ENCODE results near the gene COL8A2.
A peak's percentile ranks its signal among the peaks of the same experiment; 100 is the strongest.

The COL8A2 gene

DNA sequence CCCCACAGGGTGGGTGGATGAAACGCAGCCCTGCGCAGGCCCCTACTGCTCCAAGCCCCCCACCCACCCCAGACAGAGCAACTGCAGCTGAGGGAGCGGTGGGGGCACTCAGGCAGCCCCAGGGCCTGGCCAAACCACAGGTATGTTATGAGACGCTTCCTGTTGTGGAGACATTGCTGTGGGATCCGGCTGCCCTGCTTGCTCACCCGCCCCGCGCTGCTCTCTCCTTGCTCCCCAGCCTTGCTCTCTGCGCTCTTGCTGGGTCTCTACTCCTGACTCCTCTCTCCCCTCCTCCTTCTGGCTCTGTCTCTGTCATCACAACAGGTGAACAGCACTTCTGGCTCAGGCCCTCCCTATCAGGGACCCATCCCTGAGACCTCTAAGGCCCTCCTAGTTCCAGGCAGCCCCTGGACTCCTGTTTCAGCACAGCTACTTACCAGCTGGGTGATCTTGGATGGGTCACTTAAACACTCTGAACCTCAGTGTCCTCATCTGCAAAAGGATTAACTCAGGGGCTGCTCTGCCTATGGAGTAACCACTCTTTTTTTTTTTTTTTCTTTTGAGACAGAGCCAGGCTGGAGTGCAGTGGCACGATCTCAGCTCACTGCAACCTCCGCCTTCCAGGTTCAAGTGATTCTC is 15.9 kb downstream of the COL8A2 start:
- peak; percentile 73 for DNase-seq

DNA sequence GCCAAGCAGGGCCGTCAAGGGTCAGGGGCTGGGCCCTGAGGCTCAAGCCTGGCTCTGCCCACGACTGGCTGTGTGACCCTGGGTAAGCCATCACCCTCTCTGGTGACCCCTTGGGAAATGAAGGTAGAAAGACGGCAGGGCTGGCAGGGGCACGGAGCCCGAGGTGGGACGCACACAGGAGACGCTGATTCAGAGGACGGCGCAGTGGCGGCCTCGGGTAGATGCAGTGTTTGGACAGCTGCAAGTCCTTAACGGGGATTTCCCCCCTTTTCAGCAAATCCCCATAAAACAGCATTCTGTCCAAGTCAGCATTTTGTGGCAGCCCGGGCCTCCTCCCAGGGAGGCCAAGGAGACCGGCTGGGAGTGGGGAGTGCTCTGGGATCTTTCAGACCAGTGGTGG is 16.7 kb downstream of the COL8A2 start:
- DNase-seq: no peak

DNA sequence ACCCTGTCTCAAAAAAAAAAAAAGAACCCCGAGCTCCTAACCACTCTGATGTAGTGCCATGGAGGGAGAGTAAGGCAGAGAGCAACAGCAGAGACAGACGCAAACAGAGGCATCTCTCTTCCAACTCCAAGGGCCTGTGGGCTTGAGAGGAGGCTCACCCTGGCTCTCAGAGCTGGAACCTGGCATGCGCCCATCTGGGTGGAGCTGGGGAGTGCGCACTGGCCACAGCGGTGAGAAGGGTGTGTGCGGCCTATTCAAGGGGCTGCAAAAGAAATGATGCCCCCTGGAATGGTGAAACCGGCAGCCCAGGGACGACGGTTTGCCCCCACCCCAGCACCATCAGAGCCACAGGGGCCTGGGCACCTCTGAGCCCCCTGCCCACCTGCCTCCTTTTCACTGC is 17.6 kb downstream of the COL8A2 start:
- DNase-seq: no peak

DNA sequence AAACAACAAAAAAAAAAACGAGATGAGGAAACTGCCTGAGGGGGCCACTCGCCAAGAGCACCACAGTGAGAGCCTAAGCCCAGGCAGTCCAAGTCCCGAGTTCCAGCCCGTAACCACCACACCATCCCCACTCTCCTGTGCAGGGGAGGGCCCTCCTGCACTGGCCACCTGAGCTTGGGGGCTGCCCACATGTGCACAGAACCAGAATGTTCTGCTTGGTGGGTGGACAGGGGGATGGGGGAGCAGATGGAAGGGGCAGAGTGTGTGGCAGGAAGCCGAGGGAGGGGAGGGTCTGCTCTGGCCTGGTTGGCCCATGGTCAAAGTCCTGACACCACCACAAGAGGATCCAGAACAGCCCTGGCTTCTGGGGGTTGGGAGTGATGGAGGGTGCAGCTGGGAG is 18.8 kb downstream of the COL8A2 start:
- no peak for DNase-seq

DNA sequence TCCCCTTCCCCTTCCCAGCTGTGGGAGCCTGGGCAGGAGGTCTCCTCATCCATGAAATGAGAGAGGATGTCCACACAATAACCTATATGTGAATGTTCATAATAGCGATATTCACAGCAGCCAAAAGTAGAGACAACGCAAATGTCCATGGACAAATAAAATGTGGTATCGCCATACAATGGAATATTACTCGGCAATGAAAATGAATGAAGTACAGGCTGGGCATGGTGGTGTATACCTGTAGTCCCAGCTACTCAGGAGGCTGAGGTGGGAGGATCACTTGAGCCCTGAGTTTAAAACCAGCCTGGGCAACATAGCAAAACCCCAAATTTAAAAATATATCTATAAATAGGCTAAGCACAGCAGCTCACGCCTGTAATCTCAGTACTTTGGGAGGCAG is 23.5 kb downstream of the COL8A2 start:
- no peak for DNase-seq

DNA sequence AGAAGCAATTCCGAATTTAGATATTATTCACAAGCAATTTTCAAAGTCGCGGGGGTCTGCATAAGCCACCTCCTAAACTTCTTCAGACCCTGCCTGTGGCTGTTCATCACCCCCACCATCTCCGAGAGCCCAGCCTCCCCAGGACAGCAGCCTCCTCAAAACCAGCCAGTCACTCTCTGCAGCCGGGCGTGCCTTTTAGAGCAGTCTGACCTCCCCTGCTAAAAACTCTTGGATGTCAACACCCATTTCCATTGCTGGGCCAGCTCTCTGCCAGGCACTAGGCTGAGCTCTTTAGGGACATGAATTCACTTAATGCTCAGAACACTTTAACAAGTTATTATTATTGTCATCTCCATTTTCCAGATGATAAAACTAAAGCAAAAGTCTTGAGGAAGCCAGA is 24.6 kb downstream of the COL8A2 start:
- no peak for DNase-seq

DNA sequence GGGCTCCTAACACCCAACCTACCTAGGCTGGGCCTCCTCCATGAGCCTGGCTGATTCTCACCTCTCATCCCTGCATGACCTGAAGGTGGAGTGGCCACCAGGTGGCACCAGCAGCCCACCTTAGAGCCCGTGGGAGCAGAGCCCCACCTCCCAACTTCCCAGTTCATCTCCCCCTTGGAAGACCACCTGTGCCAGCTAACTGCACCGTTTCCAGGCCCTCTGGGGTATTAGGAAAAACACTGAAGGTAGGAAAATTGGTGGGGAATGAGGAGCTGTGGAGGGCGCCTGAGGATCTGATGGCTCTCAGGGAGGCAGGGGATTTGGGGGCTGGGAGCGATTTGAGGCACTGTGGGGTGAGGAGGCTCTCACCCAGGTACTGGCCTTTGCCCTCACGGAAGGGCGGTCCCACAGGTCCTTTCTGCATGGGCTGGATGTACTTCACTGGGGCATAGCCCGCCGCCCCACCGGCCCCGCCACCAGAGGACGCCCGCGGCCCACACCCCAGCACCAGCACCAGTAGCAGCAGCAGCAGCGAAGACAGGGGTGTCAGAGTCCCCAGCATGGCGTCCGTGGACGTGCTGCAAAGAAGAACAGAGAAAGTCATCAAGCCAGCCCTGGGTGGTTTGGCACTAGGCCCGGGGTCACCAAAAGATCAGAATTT is 25.2 kb downstream of the COL8A2 start:
- DNase-seq: peak; percentile 85

DNA sequence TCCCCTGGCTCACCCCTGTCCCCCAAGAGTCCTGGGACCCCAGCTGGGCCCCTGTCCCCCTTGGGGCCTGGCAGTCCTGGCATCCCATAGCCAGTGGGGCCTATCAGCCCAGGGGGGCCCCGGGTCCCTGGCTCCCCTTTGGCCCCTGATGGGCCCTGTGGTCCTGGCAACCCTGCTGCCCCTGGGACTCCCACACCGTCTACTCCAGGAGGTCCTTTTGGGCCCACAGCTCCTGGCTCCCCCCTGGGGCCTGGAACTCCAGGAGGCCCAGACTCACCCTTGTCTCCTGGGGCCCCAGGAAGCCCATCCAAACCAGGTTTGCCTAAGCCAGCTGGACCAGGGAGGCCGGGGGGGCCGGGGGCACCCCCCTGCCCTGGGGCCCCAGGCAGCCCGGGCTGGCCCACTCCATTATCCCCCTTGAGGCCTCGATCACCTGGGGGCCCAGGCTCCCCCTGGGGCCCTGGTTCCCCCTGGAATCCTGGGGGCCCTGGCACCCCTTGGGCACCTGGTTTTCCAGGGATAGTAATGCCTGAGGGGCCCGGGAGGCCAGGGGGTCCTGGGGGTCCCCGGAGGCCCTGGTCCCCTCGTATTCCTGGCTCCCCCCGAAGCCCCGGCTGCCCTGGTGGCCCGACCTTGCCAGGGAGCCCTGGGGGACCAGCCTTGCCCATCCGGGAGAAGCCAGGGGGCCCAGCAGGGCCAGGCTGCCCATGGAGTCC is 26.2 kb downstream of the COL8A2 start:
- DNase-seq: no peak

DNA sequence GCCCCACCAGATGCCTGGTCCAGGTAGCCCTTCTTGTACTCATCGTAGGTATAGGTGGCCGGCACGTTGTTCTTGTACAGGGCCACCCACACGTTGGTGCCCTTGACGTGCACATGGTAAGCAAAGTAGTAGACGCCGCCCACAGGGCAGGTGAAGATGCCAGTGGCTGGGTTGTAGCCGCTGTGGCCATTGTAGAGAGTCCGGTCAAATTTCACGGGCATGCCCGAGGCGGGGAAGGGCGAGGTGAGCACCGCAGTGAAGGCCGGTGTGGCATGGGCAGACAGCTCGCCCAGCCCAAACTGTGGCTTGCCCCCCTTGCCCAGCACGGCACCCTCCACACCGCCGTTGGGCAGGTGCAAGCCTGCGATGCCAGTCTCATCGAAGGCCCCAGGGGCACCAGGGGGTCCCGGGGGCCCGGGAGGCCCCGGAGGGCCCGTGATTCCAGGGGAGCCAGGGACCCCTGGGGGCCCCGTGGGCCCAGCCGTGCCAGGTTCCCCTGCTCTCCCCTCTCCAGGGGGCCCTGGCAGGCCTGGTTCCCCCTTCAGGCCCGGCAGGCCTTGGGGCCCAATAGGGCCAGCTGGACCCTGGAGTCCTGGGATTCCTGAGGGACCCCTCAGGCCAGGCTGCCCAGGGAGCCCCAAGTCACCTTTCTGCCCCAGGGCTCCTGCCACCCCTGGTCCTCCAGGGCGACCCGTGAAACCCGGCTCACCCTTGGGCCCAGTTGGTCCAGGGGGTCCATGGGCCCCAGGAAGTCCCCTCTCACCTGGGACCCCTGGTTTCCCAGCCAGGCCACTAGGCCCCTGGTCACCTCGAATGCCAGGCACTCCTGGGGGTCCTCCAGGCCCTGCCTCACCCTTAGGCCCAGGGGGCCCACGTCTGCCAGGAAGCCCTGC is 27.1 kb downstream of the COL8A2 start:
- no peak for DNase-seq

DNA sequence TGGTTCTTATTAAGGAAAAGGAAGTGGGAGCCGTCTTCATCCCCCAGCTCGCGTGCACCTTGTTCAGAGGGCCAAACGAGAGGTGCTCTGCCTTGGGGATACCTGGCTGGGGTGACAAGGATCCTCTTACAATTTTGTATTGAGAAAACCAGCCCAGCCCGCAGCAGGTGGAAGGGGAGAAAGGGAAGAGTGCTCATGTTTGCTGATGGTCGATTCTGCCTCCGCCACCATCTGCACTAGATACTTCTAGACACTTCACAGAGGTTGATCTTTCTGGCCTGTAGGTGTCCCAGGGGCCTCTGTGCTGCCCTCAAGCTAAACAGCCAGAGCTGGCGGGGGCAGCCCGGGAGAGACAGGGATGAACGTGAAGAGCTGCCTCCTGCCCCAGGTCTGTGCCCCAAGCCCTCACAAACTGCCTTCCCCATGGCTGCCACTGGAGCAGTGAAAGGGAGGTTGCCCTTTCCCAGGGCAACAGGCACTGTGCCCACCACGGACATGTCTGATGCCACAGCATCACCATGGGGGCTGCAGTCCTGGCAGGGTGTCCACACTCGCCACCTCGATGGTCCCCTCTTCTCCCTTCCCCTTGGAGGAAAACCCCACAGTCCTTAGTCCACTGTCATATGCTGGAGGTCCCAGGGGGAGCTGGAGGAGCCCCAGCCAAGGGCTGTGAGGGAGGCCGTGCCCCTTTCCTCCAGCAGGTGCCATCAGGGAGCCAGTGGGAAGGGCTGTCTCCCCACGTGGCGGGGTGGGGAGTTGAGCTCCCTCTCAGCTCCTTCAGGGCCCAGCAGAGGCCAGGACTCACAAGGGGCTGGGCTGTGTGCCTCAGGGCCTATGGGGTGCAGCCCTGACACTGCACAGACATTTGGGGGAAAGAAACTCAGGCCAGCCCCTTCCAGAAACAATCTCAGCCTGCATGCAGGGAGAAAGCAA is 28.3 kb downstream of the COL8A2 start:
- no peak for DNase-seq

DNA sequence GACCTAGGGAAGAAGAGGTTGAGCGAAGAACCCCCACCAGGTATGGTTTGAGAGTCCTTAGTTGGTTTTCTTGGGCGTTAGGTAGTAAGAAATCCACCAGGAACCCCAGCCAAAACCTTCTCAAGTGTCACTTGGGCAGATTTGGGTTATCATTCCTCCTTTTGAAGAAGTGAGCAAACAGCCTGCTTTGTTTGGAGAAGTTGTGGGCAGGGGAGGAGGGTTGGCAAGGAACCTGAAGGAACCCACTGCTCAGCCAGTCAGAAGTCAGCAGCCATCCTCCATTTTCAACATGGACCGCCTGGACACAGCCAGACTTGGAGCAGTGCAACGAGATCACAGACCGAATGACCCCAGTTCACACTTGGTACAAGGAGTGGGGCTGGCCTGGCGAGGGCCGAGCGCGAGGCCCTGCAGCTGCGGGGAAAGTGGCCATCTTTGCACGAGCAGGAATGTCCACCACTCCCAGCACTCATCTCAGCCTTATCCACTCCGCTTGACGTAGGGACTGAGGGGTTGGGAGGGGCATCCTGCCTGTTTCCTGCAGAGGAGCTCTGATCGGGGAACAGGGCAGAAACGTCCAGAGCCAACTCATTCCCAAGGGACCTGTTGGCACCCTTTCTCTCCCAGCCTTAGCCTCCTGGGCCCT is 29.1 kb downstream of the COL8A2 start:
- DNase-seq: no peak

DNA sequence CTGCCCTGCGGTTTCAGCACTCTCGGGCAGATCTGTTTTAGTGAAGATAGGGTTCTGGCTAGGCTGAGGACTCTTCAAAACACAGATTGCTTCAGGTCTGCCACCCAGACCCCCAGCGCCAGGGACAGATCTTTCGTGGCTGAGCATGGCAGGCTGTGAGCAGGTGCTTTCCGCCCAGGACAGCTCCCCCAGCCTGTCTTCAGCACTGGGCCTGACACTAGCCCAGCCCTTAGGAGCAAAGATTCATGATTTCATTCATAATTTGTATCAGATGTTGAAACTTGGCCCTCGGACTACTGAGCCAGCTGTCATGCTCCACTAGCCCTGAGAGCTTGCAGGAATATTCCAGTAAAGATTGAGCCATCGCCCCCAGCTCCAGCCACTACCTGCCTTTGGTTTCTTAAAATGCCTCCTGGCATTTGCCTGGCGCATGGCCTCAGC is 30.4 kb downstream of the COL8A2 start:
- no peak for DNase-seq

DNA sequence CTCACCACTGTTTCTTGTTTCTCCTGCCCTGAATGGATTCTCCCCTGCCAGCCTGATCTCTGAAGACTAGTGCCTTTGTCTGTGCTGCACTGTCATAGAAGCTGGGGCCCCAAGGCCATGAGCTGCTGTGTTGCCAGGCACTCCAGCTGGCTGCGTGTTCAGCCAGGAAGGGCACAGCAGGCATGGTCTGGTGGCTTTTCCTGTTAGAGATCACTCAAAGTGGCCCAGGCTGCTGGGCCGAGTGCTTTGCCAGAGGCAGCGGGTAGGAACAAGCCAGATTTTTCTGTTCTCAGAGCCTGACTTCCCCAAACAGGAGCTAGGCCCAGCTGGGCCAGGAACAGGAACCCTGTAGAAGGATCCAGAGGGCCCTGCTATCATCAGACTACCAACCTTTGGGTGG is 31.1 kb downstream of the COL8A2 start:
- DNase-seq: no peak

DNA sequence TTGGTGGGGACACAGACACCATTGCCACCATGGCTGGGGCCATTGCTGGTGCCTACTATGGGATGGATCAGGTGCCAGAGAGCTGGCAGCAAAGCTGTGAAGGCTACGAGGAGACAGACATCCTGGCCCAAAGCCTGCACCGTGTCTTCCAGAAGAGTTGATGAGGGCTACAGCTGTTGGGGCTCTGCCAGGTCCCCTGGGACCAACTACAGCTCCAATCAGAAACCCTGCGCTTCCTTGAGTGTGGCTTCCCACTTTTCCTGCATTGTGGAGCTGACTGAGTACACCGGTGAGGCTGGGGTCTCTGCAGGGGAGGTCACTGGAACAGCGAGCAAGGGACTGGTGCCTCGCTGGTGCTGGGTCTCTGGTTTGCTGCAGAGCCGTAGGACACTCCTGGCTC is 31.8 kb downstream of the COL8A2 start:
- no peak for DNase-seq

DNA sequence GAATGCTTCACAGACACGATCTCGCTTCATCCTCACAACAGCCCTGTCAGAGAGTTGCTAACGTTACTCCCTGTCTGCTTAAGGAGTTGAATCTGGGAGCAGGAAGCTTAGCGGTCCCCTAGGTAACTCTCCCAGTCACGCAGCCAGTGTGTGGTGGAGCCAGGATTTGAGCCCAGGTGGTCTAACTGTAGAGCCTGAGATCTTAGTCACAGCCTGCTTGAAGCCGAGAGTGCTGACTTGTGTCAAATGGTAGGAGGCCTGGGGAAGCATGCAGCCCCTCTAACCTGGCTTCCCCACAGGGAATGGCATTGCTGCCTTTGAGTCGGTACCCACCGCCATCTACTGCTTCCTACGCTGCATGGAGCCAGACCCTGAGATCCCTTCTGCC is 32.2 kb downstream of the COL8A2 start:
- no peak for DNase-seq

DNA sequence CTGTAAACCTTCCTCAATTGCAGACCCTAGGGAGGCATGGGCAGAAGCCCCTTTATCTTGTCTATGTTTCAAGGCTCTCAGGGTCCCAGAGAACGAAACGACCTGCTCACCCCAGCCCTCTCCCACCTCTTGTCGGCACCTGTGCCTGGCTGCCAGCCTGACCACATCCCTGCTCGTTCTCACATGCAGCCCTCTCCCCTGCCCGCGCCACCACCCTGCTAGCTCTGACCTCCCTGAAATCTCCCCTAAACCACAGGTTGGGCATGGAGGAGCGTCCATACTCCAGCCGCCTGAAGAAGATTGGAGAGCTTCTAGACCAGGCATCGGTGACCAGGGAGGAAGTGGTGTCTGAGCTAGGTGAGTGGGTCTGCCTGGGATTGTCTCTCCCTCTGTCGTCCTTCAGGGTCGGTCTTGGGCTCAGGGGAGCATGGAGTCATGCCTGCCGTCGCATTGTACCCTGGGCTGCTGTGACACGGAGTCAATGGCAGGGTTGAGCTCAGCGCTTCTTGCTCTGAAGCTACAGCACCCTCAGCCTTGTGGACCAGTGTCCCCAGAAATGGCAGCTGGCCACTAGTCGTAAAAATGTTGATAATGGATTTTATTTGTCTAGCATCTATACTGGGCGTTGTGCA is 32.7 kb downstream of the COL8A2 start:
- no peak for DNase-seq

DNA sequence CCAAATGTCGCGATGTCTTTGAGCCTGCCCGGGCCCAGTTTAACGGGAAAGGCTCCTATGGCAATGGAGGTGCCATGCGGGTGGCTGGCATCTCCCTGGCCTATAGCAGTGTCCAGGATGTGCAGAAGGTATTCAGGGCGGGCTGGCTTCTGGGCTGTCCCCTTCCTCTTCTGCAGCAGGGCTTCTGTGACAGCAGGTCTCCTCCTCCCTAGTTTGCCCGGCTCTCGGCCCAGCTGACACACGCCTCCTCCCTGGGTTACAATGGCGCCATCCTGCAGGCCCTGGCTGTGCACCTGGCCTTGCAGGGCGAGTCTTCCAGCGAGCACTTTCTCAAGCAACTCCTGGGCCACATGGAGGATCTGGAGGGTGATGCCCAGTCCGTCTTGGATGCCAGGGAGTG is 33.3 kb downstream of the COL8A2 start:
- no peak for DNase-seq

DNA sequence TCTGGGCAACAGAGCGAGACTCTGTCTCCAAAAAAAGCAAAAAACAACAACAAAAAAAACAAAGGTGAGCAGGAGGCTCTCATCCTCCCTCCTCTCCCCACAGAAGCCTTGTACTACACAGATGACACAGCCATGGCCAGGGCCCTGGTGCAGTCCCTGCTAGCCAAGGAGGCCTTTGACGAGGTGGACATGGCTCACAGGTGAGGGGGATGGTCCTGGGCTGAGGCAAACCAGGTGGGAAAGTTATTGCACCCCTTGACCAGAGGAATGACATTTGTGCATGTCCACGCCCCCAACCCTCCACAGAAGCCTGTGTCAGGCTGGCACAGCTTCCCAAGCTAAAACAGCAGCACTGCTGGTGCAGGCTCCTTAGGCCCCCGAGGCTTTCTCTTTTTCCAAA is 33.9 kb downstream of the COL8A2 start:
- no peak for DNase-seq

DNA sequence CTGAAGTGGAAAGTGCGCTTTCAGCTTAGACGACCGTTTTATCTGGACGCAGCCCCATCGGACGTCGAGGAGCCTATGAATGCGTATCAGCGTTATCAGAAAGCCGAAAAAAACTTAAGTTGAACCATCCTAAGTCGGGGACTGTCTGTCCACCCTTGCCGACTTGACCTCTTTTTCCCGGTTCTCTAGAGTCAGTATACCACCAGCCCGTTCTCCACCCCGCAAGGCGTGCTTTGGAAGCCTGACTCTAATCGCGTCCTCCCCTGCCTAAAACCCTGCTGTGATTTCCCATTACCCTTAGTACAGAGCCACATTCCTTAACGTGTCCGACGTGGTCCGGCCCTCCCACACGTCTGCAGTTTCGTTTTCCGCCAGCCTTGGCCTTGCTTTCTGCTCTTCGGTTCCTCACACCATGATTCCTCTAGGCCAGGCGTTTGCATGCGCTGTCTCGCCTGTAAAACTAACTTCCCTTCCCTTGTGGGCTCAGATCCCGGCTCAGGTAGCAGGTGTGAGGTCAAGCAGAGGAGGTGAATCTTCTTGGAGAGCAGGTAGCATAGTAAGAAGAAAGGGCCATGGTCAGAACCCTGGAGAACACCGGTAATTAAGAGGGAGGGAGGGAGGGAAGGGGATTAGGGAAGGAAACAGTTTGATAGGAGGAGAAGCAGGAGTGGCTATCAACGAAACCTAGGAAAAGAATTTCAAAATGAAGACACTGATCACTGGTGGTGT is 35.5 kb downstream of the COL8A2 start:
- DNase-seq: no peak

Measured in CD4-positive, alpha-beta T cell treated with Interleukin-17A for 4 hours (primary cell).